HG02610 (cell line): ENCODE measurements around the gene RNF227.

Source experiments
- ATAC-seq: cut with Tn5 transposase; IDR thresholded peaks from one replicate; pipeline ENCODE4 v1.9.1; 2021; ENCODE audit warnings: mild to moderate bottlenecking, moderate library complexity; ENCODE audit not compliant: unreplicated experiment

The RNF227 gene

DNA sequence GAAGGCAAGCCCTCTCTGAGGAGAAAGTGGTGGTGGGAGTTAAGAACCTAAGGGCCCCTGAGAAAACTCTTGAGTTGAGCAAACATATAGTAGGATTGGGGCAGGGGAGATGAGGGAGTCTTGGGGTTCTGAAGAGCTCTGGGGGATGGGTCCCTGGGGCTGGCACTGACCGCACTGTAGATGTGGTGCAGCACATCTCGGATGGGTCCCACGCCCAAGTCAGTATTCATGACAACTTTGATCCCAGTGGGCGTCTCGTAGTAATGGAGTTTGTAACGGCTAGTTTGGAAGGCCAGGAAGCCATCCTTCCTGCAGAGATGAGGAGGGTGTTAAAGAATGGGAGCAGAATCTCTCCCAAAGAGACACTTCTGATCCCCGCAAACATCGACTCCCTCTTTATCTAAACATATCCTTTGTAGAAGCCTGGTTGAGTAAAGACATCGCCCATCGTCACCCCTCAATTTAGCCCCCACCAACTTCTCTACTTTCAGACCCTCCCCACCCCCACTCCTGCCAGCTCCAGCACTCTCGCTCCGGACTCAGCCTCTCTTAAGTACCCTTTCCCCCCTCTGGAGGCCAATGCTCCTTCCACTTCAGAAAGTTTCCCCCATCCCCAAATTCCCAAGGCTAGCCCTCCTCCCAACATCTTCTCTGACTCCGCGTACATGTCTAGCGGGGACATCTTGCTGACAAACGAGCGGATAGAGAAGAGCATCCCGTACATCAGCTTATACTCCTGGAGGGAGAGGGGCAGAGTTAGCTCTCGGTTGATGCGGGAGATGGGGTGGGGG lies 14.9 kb upstream of the RNF227 start:
- ATAC-seq, result no peak

DNA sequence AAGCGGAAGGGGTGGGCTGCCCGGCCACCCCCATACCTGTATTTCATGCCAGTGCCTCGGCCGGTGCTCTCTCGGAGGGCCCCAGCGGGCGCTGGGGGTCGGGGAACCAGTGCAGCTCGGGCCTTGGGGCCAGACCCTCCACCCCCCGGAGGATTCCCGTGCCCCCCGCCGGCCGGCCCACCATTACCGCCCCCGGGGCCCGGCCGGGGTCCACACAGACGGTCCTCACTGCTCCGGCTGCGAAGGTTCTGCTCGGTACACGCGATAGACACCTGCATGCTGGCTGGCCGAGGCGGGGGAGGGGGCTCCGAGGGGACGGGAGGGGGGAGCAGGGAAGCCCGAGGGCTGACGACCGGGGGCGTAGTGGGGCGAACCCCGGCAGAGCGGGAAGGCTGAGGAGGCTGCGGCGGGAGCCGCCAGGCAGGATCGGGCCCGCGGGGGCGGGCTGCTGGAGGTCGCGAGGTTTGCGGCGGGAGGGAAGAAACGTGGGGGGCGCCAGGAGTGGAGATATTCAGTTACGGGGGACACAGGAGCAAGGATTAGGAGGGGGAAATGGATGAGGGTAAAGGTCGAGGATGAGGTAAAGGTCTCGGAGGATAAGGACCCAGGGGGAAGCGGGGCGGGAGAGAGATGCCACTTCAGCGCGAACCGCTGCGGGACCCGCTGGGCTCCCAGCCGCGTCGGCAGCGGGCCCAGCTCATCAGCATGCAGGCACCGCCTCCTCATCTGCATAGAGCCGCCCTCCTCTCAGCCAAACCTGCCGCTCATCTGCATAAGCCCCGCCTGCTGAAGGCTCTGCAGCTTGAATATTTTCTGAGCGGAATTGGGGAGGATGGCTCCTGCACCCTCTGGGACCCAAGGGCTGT lies 13.3 kb upstream of the RNF227 start, which contains the start of gene KCNAB3:
TSS of gene KCNAB3 (minus strand) at position 699 of the 866 bp plus-strand sequence. CDS start at position 278, 421 bp downstream.
- no peak for ATAC-seq

DNA sequence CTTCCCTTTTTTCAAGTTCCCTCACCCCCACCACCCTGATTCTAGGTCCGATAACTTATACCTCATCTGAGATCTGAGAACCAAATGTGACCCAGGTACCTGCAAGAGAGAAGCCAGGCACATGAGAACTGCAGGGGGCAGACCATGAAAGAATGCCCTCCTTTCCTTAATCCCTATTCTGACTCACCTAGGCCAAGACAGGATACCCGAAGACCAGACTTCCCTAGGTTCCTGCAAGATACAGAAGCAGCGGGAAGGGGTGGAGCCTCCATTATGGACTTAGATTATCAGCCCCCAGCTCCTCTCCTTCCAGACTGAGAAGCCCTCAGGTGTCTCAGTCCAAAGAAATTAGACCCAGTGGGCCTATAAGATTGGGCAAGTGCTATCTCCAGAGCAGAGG lies 11.5 kb upstream of the RNF227 start:
- no peak for ATAC-seq

DNA sequence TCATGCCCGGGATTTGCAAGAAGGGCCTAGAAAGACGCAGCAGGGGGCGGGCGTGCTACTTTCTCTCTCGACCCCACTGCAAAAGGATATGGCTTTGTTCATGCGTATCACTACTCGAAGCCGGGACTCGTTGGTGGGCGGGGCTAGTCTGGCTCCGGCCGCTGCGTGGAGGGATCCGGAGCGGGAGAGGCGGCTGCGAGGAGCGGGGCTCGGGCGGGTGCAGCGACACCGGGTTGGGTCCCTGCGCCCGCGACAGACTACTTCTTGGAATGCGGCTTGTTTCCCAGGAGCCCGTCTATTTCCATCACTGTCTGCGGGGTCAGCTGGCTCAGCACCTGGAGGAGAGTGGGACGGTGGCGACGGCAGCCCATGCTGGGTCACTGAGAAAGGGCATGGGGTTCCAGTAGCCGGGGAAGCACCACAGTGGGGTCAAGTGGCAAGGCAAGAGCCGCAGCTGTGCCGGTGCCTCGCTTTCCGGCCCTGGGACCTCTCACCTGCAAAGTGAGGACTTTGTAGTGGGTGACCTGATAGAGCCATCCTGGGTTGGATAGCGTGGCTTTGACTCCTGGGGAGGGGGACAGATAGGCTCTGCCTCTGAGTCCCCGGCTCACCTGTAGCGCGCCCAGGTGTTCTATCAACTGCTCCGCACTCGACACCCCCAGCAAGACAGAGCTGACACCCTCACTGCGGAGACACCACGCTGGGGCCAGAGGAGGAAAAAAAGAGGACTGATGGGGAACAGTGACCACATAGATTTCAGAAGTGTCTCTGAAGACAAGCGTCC lies 6.9 kb upstream of the RNF227 start:
- ATAC-seq, result no peak

DNA sequence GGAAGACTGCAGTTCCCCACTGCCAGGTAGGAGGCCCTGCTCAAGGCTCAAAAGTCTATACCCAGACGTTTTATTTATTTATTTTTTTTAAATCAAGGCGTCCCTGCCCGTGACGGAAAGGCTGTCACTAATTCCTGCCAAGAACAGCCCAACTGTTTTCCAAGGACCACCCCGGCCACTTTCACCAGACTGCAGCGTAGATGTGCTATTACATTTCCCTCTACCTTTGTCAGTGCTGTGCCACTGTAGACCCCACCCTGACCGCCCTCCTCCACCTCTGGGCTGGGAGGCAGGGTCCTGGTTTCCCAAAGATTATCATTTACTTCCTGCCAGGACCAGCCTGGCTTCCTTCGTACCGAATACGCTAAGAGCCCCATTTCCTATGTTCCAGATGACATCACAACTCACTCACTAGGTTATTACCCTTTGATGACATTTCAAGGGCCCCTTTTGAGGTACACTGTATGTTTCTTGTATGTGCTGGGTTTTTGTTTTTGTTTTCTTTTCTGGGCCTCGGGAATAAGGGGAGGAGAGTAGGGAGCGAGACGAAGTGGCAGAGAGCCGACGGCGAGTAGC lies 6.3 kb upstream of the RNF227 start:
- ATAC-seq, result no peak

DNA sequence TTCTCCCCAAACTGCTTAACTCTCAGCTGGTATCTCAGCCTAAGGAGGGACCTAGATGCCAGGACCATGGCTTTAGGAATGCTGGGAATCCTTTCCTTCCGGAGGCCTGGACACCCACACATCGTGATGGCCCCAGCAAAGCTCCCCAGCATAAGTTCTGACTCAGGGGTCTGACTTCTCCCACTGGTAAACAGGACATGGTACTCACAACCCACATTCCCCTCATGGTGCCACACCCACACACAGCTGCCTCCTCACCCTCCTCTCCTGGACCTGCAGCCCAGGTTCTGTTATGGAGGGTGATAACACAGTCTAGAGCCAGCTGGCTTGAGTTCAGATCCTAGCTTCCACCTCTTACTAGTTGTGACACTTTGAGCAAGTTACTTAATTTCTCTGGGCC lies 719 bp upstream of the RNF227 start:
- no peak for ATAC-seq

DNA sequence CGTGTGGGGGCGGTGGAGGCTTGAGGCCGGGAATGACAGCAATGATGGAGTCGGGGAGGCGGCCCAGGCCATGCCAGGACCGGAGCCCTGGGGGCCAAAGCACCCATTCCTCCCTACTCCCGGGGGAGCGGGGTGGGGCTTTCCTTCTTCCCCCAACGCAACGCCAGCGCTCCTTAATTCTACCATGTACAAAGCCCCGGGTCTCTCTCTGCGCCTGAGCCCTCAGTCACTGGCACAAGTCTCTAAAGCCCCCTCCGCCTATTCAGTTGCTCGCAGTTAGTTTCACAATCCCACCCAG lies 245 bp upstream of the RNF227 start:
- ATAC-seq, result no peak

DNA sequence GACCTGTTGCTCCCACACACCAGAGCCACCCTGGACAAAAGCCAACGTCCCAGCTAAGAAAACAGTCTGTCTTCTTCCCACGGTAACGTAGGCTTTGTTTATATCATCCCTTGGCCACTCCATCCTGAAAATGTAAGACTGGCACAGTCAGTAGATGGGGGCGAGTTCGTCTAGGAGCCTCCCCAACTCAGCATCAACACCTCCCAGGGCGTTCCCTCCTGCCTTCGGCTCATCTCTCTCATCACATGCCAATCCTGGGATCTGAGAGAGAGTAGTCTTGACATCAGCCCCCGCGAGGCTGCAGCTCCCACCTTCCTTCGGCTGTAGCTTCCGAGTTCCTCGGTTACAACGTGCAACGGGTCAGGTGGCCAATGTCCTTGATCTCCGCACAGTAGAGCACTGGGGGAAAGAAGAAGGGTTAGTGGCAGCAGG lies 894 bp downstream of the RNF227 start:
- no peak for ATAC-seq

DNA sequence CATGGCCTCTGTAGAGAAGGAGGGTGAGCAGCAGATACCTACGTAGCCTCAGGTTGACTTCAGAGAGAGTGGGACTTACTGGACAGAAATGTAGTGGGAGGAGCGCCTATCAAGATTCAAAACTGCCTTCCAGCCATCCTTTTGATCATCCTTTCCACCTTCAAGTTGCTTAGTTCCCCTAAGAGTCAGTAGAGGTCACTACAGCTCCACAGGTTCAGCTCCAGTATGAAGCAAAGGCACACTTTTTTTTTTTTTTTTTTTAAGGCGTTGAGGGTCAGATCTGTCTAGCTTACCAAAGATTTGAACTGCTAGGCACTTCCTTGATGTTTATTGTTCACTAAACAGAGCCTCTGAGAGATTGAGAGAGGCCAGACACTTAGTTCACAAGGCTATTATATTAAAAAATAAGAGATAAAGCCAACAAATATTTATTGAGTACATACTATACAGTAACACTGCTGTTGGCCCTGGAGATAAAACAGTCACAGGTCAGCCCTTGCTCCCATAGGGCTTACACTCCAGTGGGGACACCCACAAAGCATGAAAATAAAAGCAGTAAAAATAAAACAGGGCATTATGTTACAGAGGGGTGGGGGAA lies 3.1 kb downstream of the RNF227 start:
- no peak for ATAC-seq

DNA sequence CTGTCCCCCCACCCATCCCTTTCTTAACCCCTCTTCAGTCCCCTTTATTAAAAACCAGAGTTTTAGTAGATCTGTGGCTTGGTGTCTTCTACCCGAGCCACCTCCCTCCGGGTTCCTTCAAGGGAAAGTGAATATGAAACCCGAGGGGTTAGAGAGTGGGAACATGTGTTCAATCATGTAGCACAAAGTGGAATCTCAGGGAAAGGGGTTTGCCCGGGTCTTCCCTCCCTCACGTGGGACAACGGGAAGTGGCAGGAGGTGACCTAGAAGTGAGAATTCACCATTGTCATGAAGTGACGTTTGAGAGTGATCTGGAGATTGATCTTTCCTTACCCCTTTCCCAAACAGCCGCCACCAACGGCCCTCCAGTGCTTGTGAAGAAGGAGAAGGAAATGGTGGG lies 5.0 kb downstream of the RNF227 start:
- ATAC-seq, result no peak

DNA sequence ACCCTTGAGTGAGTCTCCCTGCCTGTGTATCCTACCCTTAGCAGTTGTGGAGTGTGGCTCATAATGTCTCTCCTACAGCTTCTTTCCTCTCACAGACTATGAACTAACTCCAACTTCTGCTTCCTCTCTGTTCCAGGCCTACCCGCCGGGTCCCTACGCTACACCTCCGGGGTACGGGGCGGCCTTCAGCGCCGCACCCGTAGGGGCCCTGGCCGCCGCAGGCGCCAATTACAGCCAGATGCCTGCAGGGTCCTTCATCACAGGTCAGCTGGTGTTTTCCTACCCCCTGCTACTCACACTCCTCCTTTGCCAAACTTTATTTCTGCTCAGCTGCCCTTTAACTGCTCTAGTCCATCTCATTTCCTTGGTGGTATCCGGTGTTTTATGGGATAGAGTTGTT lies 5.4 kb downstream of the RNF227 start:
- ATAC-seq, result no peak

DNA sequence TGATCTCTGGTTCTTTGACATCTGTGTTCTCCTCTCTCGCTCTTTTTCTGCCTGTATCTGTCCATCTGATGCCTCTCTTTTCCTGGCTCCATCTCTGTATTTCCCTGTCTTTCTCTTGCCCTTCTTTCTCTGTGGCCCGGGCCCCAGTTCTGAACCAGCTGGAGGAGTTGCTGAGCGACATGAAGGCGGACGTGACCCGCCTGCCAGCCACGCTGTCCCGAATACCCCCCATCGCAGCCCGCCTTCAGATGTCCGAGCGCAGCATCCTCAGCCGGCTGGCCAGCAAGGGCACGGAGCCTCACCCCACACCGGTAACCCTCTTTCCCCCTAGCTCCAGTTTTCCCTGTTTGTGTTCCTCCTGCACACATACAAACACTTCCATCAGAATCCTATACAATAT lies 5.8 kb downstream of the RNF227 start:
- no peak for ATAC-seq

DNA sequence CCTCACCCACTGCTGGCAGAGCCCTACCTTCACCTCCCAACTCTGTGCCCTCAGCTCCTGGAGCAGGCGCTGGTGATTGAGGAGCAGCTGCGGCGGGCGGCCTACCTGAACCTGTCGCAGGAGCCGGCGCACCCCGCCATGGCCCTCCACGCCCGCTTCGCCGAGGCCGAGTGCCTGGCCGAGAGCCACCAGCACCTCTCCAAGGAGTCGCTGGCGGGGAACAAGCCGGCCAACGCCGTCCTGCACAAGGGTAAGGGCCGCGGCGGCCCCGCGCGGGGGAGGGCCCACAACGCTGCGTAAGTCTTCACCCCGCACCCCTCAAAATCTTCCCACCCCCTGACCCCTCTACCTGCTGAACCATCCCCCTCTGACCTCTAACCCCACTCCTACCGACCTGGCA lies 7.0 kb downstream of the RNF227 start:
- no peak for ATAC-seq

DNA sequence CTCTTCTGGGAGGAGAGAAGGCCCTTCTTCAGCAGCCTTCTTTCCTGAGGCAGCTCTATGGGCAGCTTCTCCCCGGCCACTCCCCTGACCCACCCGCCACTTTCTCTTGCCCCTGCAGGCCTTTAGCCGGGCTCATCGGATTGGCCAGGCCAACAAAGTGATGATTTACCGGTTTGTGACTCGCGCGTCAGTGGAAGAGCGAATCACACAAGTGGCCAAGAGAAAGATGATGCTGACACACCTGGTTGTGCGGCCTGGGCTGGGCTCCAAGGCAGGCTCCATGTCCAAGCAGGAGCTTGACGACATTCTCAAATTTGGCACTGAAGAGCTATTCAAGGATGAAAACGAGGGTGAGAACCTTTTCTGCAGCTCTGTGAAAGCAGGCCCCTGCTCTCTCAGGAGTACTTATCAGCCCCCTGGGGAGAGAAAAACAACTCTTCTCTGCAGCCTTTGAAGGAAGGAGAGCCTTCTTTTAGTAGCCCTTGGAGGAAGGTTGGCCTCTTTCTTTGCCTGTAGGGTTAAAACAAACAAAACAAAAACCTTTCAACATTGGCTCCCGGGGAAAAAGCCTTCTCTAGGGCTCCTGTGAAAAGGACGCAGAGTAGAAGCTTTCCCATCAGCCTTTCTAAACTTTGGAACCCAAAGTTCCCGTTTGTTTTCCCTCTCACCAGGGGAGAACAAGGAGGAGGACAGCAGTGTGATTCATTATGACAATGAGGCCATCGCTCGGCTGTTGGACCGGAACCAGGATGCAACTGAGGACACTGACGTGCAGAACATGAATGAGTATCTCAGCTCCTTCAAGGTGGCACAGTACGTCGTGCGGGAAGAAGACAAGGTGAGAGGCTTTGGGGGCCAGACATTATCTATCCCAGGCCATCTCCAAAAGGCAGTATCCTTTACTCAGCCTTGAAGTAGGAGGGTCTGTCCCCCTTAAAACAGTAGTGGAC lies 12.7 kb downstream of the RNF227 start:
- ATAC-seq, result no peak

DNA sequence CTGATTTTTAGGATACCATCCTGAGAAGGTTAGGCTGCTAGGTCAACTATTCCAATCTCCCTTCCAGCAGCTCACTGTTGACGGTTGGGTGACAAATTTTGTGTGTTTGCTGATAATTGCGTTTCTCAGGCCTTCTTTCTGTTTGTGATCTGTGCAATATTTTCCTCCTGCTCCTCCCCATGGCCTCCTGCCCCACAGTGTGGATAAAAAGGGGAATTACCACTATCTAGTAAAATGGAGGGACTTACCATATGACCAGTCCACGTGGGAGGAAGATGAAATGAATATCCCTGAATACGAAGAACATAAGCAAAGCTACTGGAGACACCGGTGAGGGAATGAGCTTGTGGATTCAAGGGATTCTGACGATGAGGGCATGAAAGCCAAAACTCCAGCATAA lies 18.3 kb downstream of the RNF227 start:
- no peak for ATAC-seq

DNA sequence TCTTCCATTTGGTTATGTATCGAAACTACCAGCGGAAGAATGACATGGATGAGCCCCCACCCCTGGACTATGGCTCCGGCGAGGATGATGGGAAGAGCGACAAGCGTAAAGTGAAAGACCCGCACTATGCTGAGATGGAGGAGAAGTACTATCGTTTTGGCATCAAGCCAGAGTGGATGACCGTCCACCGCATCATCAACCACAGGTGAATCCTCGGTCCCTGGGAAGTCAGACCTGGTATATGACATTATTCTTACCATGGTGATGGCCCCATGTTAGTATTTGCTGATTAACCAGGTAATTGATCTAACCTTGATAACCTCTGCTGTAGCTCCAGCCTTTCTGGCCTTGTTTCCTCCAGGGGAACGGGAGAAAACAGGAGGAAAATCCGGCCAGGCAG lies 19.0 kb downstream of the RNF227 start:
- no peak for ATAC-seq

DNA sequence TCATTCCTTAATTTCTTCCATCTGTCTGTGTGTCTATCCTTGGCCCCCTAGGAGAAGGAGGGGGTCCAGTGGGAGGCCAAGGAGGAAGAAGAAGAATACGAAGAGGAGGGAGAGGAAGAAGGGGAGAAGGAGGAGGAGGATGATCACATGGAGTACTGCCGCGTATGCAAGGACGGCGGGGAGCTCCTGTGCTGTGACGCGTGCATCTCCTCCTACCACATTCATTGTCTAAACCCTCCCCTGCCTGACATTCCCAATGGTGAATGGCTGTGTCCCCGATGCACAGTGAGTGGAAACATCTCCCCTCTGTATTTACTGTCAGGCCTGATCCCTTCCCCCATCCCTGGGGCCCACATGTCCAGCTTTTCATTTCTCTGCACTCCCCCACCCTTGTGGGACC lies 21.2 kb downstream of the RNF227 start:
- ATAC-seq, result no peak

DNA sequence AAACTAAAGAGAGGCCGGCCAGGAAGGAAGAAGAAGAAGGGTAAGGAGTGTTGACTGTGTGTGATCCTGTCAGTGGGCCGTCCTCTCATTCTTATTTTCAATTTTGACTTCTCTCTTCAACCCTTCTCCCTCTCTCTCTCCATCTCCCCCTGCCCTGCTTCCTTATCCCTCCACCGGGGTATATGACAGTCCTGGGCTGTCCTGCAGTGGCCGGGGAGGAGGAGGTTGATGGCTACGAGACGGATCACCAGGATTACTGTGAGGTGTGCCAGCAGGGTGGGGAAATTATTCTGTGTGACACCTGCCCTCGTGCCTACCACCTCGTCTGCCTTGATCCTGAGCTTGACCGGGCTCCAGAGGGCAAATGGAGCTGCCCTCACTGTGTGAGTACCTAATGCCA lies 21.9 kb downstream of the RNF227 start:
- ATAC-seq, result no peak

DNA sequence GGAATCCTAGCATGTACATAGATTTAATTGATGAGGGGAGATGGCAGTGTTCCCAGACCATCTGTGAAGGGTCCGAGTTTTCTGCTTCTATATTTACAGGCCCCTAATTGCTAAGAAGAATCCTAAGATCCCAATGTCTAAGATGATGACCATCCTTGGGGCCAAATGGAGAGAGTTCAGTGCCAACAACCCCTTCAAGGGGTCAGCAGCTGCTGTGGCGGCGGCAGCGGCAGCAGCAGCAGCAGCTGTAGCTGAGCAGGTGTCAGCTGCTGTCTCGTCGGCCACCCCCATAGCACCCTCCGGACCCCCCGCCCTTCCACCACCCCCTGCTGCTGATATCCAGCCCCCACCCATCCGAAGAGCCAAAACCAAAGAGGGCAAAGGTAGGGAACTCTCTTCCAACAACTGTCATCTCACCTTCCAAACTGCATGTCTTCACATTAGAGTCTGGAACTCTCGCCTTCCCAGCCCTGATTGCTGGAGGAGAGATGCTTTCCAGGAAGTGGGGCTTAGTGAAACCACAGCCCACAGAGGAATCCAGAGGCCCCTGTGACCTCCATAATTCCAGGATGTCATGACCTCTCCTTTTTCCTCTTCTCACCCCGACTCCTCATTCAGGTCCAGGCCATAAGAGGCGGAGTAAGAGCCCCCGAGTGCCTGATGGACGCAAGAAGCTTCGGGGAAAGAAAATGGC lies 22.8 kb downstream of the RNF227 start:
- no peak for ATAC-seq
